Hematopoietic multipotent progenitor cell treated with erythropoietin and hydrocortisone succinate and interleukin-3 and kit ligand, for 8 days (in vitro differentiated cells): ENCODE measurements around the gene MTCP1.
A peak's percentile ranks its signal among the peaks of the same experiment; 100 is the strongest.

ENCODE experiments used
- DNase-seq: peaks from one replicate; pipeline ENCODE4 v3.0.0-alpha.2; 2015

The MTCP1 gene, protein sequence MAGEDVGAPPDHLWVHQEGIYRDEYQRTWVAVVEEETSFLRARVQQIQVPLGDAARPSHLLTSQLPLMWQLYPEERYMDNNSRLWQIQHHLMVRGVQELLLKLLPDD

DNA sequence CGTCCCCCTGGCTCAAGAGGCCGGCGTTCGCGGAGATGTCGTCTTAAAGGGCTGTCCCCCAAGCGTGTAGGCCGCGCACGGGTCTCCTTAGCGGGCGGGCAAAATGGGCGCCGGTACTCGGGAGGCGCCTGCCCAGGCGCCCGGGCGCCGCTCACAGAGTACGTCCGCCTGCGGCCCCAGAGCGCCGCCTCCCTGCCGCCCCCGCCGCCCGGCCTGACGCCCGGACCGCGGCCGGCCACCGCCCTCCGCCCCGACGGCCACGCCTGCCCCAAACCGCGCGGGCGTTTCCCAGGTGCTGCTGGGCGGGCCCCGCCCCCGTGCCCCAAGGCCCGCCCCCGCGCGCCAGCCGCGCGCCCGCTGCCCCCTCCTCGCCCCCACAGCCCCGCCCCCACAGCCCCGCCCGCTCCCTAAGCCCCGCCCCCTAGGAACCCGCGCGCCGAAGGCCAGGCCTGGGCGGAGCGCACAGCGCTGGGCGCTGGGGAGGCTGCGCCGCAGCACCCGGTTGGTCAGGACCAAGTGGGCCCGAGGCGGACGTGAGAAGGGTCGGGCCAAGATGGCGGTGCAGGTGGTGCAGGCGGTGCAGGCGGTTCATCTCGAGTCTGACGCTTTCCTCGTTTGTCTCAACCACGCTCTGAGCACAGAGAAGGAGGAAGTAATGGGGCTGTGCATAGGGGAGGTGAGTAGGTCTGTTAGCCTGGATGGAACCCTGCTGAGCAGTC is at the start of gene MTCP1, which contains the start of the genes BRCC3 and CMC4:
MTCP1 (minus strand) TSS at position 162 of the 719 bp plus-strand sequence. CDS start 5,126 bp downstream, outside the sequence.
BRCC3 (plus strand) TSS at position 534 of the 719 bp plus-strand sequence; CDS start at position 554, 20 bp downstream.
CMC4 (minus strand) TSS at position 162 of the 719 bp plus-strand sequence. CDS start 7,113 bp downstream, outside the sequence.
- DNase-seq: peak; percentile 81

DNA sequence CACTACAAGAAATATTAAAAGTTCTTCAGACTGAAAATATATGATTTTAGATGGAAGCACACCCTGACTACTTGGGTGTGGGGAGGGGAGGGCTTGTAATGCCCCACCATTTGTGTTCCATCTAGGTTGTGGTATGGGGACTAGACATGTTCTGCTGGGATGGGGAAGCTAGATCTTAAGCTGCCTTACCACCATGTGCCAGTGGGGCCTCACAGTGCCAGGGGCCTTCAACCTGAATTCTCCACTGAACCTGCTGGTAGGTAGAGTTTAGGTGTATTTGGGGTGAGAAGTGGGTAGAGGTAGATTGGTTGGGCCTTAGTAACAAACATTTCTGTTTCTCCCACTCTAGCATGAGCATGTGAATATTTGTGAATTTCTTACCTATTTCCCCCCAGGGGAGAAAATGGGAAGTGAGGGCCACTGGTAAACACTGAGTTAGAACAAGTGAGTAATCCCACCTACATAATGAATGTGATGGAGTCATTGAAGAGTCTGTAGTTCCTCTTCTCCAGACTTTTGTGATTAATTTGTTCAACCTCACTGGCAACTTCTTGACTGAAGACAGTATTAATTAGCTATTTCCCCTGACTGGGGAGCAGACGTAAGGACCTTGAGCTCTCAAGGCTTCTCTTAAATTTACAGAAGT is 44.4 kb upstream of the MTCP1 start:
- no peak for DNase-seq

DNA sequence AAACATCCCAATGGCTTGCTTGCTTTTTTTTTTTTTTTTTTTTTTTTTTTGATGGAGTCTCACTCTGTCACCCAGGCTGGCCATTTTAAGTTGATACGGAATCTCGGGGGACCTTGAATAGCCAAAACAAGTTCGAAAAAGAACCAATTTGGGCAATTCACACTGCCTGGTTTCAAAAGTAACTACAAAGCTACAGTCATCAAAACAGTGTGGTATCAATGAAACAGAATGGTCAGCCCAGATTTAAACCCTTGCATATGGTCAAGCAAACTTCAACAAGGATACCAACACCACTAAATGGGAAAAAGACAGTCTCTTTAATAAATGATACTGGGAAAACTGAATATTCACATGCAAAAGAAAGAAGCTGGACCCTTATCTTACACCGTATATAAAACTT is 42.2 kb upstream of the MTCP1 start:
- DNase-seq: no peak

DNA sequence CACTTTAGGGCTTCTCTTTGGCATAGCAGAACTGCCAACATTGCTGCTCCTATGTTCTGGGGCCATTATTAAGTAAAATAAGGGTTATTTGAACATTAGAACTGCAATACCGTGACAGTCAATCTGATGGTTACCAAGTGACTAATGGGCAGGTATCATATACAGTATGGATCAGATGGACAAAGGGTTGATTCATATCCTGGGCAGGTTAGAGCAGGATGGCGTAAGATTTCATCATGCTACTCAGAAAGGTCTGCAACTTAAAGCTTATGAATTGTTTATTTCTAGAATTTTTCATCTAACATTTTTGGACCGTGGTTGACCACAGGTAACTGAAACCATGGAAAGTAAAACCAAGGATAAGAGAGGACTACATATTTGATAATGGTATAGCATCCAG is 41.2 kb upstream of the MTCP1 start:
- no peak for DNase-seq

DNA sequence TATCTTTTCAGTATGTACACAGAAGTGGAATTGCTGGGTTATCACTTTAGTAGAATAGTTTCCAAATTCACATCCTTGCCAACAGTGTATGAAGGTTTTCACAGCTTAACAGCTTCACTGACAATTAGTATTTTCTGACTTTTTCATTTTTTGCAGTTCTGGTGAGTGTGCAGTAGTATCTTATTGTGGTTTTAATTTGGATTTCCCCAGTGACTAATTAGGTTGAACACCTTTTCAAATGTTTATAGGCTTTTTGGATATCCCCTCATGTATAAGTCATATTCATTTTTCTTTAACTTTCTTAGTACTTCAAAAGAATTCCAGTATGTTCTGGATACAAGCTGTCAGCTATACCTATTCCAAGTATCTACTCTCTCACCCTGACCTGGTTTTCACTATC is 37.5 kb upstream of the MTCP1 start:
- no peak for DNase-seq

DNA sequence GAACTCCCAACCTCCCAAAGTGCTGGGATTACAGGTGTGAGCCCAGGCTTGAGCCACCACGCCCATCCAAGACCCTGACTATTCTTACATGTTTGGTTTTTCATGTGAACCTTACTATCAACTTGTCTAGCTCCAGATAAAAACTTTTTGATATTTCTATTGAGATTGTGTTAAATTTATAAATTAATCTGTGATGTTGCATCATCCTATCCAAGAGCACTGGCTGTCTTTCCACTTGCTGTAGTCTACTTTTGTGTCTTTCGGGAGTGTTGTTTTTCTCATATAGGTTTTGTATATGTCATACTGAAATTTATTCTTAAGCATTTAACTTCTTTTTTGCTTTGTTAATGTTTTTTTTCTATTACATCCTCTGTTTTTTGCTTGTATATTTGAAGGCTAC is 35.0 kb upstream of the MTCP1 start:
- DNase-seq: no peak

DNA sequence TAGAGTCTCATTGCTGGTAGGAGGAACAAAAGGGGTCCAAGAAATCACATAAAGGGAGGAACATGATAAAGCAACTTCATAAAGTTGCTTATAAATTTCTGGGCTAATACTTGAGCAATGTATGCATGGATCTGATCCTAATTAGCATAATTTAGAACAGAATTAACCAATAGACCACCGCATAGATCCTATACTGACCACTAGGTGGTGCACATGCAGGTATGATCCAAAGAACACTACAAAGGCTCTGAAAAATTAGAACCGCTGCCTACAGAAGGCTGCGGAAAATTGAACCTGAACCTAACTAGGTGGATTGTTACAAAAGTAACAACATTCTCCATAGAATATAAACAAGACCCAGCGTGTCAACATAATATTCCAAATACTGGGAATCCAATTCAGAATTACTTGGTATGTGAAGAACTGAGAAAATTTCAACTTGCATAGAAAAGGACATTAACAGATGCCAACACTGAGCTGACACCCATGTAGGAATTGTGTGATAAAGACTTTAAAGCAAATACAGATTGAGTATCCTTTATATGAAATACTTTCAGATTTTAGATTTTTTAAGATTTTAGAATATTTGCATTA is 23.6 kb upstream of the MTCP1 start:
- peak; percentile 53 for DNase-seq

DNA sequence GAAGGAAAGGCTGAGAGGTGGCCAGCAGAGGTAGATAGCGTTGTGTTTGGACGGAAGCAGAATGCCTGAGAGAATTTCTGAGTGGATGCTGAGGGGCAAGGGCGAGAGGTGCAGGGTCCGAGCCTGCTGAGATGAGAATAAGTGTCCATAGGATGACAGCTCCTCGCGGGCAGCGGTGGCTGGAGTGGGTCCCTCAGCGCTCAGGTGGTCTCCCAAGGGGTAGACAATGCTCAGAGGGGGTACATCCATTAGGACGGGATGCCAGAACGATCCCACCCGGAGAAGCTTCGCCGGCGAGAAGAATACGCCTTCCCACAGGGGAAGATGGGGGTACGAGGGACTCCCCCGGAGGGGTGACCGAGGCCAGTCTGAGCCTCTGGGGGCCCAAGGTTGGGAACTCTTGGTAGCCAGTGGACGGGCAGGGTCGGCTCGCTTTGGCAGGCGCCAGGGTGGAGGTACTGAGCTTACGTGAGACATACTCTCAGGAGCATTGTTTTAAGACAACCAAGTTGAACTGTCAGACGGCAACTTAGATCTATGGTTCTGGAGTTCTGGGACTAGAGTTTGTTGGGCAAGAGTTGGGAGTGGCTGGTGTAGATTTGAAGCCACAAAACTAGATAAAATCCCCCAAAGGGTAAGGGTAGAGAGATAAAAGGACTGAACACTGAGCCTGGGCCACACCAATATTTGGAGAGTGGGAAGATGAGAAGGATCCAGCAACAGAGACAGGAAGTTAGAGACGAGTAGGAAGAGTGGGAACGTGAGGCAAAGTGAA is 16.2 kb upstream of the MTCP1 start:
- peak; percentile 49 for DNase-seq

DNA sequence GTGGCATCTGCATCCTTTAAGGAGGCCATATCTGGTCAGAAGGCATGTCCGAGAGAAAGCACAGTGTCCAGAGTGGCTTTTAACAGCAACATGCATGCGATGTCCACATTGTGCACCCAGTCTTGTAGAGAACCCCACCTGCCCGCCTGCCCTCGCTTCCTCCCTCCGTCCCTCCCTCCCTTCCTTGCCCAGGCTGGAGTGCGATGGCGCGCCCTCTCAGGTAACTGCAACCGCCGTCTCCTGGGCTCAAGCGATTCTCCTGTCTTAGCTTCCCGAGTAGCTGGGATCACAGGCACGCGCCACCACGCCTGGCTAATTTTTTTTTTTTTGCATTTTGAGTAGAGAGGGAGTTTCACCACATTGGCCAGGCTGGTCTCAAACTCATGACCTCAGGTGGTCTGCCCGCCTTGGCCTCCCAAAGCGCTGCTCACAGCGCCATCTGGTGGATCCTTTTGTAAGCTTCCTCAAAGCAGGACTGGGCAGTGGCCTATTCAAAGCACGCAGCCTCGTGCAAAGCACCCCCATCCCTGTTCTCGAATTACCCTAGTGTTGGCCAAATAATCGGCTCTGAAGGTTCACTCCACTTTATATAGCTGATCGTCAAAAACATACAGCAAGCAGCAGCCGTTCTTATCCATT is 15.4 kb upstream of the MTCP1 start:
- peak; percentile 55 for DNase-seq

DNA sequence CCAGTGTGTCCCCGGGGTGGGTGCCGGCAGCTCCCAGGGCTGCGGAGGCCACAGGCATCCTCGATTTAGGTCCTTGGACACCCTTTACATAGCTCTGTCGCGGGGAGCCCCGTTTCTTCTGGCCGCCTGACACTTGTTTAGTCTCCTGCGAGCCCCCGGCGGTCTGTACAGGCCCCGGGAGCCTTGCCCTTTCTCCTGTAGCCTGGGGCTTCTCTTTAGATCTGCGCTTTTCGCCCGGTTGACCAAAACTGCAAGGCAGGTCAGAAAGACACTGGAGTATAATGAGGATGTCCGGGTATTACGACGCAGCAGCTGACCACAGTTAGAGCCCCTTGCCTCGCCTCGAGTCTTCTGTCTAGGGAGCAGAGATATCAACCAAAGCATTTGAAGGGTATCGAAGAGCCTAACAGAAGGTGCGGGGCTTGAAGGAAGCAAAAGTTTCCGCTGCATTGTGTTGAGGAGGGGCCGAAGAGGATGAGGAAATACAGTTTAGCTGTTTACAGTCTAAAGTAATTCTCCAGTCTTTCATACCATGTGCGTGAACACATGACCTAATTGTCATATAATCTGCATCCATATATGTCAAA is 851 bp upstream of the MTCP1 start:
- DNase-seq: peak; percentile 16

DNA sequence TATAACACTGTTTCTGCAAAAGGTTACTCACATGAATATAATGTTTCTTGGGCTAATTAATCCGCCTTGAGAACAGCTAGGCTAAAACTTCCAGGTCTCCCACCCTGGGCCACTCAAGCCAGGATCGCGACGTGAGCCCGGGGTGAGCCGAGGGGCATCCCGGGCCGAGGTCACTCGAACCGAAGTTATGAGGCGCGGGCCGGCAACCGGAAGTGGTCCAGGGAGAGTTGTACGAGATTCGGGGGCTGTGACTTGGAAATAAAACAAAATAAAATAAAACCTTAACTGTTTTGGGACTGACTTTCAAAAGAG is 317 bp downstream of the MTCP1 start:
- no peak for DNase-seq

DNA sequence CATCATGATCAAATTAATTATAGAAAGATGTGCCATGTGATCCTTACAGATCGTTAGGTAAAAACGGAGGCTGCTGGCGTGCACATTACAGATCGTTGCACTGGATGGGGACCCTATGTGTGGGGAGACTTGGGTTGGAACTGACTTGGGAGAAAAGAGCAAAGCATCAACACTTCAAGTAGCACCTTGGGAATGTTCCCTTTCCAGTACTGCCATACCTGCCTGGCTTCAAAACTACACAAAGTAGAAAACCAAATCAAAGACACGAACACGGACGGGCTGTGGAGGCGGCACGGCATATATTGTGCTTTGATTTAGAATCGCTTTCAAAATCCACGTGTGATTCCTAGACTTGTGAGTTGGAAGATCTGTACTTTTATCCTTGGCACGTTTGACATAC is 898 bp downstream of the MTCP1 start:
- DNase-seq: no peak

DNA sequence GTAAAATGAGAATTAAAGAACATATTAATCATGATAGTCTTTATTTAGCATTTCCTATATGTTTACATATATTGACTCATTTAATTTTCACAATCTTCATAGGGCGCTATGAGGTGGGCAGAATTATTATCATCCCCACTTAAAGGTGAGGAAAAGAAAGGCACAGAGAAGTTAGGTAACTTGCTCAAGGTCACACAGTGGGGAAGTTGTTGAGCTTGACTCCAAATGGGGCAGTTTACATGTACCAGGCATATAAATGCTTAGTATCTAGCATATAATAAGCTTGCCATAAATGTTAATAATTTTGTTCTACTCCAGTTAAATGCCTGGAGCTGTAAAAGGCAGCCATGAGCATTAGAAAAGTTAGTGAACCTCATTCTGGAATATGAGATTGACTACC is 1.5 kb downstream of the MTCP1 start:
- DNase-seq: no peak

DNA sequence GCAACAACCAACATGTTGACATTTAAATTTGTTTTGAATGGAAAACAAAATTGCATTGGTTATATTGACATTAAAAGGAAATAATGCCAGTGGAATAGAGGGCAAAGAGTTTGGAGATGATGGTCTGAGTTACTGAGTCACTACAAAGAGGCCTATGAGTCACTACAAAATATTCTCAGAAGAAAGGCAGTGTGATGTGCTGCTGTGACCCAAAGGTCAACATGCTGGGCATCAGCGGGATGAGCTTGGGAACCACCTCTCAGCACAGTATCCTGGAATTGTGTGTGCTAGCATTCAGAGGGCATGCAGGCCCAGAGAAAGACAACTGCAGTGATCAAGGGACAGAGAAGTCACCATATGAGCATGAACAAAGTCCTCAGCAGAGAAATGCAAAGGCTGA is 2.8 kb downstream of the MTCP1 start:
- no peak for DNase-seq

DNA sequence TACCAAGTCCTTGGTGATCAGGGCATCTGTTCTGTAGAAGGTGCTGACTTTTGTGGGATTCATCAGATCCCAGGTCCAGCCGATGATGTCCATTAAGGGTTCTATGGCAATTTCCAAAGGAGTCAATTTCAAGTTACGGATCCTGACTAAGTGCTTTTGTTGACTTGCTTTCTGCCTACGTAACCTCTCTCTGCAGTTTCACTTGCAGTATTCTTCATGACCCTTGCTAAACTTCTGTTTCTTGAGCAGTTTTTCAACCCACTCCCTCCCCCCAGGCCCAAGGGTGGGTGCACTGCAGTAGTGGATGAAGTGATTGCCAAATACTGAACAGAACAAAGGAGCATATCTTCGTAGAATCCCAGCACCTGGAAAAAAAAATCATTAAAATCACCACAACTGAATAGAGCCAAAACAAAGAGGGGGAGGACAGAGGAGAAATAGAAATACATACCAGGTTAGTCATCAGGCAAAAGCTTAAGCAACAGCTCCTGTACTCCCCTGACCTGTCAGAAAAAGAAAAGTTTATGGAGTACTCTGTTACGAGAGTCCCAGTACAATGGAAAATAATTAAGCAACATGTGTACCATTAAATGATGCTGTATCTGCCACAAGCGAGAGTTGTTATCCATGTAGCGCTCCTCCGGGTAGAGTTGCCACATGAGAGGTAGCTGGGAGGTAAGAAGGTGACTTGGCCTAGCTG is 5.8 kb downstream of the MTCP1 start:
- DNase-seq: no peak

DNA sequence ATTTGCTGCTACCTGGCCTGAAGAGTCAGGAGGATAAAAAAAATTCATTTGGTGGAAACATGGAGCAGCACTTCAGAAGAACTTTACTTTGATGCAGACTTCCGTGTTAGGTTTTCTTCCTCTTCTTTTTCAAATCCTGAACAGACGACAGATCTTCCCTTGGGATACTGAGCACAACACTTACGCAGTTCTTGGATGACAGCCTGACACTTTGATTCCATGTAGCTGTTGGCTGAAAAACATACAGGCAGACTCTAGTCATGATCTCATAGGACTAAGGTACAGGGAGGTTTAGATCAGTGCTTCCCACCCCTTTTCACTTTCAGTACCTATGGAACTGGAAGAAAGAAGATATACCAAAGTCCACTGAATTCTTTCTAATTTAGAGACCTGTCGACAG is 9.2 kb downstream of the MTCP1 start:
- DNase-seq: no peak

DNA sequence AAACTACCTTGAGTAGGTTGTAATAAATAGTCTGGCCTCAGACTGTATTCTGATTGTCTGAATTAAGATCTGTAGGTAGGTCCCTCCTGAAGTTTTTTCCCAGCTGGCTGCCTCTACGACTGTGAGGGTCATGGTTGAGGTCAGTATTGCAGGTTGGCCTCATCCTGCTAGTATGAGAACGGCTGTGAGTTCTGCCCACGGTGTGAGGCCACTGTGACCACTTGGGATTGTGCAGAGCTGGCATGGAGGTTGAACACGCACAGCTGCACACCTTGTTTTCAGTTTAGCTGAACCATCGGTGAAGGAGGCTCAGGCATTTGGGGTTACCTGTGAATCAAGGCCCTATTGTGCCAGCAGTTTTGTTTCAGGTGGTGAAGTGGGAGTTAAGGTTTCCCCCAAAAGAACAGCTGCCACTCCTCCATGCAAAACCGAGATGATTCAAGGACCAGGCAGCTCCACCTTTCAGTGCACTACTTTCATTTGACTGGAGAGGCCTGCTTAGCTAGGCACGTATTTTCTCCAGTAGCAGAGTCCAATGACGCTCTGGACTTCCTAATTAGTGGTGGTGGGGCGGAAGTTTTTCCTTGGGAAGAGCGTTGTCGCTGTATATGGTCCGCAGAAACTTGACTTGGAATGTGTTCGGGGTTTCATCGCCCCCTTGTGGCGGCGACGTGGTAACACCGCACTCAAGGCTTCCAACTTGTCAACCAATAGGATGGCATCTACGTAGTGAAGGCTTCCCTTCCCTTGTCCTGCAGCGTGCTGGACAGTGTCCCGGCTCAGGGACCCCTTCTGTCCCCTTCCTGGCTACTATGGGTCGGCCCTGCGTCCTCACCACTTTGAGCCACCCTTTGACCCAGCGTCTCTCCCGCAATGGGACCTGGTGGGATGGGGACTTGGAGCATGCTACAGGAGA is 13.8 kb downstream of the MTCP1 start:
- DNase-seq: peak; percentile 65

DNA sequence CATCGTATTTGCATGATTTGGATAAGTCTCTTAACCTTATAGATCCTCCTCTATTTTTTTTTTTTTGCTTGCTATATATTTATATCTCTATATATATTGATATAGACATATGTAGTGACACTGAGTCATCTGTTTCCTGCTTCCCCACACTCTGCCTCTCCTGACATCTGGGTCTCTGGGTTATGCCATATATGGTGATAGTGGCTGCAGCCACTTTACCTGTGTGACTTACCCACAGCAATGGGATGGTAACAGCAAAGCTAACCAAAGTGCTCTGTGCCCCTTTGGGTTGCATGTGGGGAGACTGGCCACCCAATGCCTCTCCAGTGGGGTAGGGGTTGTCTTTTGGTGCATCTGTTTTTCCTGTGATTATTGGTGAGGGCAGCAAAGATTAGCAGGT is 14.5 kb downstream of the MTCP1 start:
- DNase-seq: no peak

DNA sequence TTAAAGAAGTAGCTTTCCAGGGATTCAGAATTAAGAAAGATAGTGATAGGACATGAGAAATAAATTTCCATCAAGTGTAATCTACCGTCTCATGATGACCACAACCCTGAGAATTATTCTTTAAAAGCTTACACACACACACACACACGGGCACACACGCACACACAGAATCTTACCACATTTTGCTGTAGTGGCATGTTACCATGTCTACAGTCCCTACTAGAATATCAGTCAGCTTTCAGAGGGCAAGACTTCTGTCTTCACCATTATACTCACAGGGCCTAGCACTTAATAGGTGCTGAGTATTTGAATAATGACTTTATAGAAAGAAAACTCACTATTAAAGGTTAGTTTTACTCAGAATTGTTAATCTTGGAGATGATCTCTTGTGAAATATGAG is 15.4 kb downstream of the MTCP1 start:
- DNase-seq: no peak

DNA sequence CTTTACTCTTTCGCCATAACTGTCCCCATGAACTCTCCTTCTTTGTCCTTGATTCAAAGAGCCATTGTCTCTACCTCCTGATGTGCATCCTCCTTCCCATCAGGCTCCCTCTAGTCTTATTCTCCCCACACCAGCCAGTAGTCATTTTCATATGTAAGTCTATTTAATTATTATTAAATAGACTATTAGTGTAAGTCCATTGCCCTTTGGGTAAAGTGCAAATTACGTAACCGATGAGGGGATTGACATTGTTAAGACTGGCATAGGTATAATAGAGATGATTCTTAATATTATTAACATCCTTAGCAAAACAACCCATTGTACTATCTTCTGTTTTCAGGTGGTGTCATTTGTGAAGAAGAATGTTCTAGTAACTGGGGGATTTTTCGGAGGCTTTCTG is 16.7 kb downstream of the MTCP1 start:
- no peak for DNase-seq

DNA sequence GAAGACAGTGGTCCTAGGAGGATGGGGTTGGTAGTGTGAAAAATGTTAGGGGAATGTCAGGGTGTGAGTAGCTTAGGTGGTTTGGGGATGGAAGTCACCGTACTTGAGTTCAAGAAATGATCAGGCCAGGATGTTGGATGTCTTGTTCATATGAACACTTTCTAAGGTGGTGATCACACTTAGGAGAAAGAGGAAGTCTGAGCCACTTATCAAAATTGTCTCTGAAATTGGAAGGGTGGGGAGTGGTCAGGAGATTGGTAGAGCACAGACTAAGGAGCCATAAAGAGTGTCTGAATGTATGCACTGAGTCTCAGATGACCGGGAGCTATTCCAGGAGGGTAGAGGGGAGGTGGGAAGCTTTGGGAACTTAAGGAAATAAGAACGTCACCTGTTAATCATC is 17.3 kb downstream of the MTCP1 start:
- DNase-seq: no peak
